ENCODE measurements around the gene PALD1. TPM values are rescaled to one million over a fixed set of nuclear protein-coding genes. Genes with fewer than 3 reads are reported as not detected.

Gene PALD1
- total RNA-seq, 1 experiment from 2014 or later = 33.1 TPM

DNA sequence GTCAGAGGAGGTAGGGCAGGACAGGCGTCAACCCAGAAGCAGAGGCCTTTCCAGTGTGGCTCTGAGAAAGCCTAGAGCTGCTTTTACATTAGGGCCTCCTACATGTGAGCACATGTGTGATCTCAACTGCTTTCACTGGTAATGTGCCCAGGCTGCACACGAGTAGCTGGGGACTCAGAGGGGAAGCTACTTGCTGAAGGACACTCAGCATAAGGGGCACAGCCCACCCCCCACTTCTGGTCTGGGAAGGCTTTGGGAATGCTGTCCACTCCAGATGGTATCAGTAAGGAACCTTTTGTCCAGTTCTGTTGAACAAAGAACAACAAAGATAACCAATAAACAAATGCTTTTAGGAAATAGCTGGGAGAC lies 105.1 kb downstream of the PALD1 start:
- Histone ChIP-seq H3K27me3 (ENCODE audit: insufficient read depth, low read length) (no peaks in the 10 kb centered on the region), H4K20me1 (ENCODE audit: insufficient read depth) (no peaks in the 10 kb centered on the region), H2AFZ (ENCODE audit: low read depth, low read length, poor library complexity, severe bottlenecking) (no peak overlapping the region), H3K4me3 (replicated peaks in 1 of 2; ENCODE audit: low read depth in 1 of 2, low read length in 2 of 2) (no peak overlapping the region), H3K36me3 (ENCODE audit: control insufficient read depth in 1 of 2, insufficient read depth in 2 of 2, low read length in 2 of 2) (no peaks in the 10 kb centered on the region), H3K9me3 (ENCODE audit: control insufficient read depth in 1 of 2, insufficient read depth in 1 of 2, low read depth in 1 of 2, low read length in 2 of 2) (no peaks in the 10 kb centered on the region), H3K9ac (ENCODE audit: low read length) (peak overlapping the region; percentile 10; the same call in 1 of the 2 replicates), H3K27ac (ENCODE audit: low read depth, low read length) (peak overlapping the region; percentile 5; the same call in 1 of the 2 replicates), H3K79me2 (ENCODE audit: insufficient read depth, low read length) (no peaks in the 10 kb centered on the region), H3K9me2 (ENCODE audit: insufficient read depth) (no peaks in the 10 kb centered on the region), H3K4me2 (ENCODE audit: low read length) (no peak overlapping the region), H3K4me1 (ENCODE audit: control insufficient read depth in 1 of 2, insufficient read depth in 2 of 2, low read length in 2 of 2) (peaks cover 61 to 96% of the 10 kb centered on the region in 2 experiments)
- ChIA-PET RAD21 (ENCODE audit: low non-redundant PET in 1 of 2, low total read pairs in 2 of 2, uncharacterized antibody in 2 of 2, unreplicated experiment in 2 of 2) (no interaction called here), CTCF (interaction anchor here (2.7 kb wide), 1 partner anchor 25 kb away, joined by 6 read pairs; no protein-coding TSS in a partner anchor), POLR2A (interaction anchor here (2.1 kb wide), 1 partner anchor 12 kb away, joined by 5 read pairs; no protein-coding TSS in a partner anchor)
- ATAC-seq = no peak
- TF ChIP-seq ZFX (IDR thresholded peaks at IDR 0.05) (no peak), CEBPB (IDR thresholded peaks at IDR 0.05; ENCODE audit: low read depth) (no peak), FOSL1 (IDR thresholded peaks at IDR 0.05; ENCODE audit: low read depth) (no peak), ELF1 (IDR thresholded peaks at IDR 0.05; ENCODE audit: borderline replicate concordance, low read depth) (no peak), POLR2AphosphoS5 (IDR thresholded peaks at IDR 0.05; ENCODE audit: low read depth, low read length) (no peak), YY1 (IDR thresholded peaks at IDR 0.05; ENCODE audit: extremely low read depth, insufficient replicate concordance, low read depth, low read length) (no peak), RAD21 (IDR thresholded peaks at IDR 0.05; ENCODE audit: low read depth) (no peak), EGR1 (IDR thresholded peaks at IDR 0.05; ENCODE audit: low read depth) (no peak), EZH2 (IDR thresholded peaks at IDR 0.05) (no peak), SIN3A (IDR thresholded peaks at IDR 0.05; ENCODE audit: low read depth) (no peak), POLR2A (IDR thresholded peaks at IDR 0.05; ENCODE audit: borderline replicate concordance, extremely low read depth, insufficient read depth, insufficient read length) (no peak), JUND (IDR thresholded peaks at IDR 0.05) (no peak), TCF7L2 (IDR thresholded peaks at IDR 0.05; ENCODE audit: borderline replicate concordance, extremely low read depth, insufficient read depth, insufficient read length) (no peak)
- TF ChIP-seq, protein P1, sequence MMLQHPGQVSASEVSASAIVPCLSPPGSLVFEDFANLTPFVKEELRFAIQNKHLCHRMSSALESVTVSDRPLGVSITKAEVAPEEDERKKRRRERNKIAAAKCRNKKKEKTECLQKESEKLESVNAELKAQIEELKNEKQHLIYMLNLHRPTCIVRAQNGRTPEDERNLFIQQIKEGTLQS (IDR thresholded peaks at IDR 0.05) = no peak
- TF ChIP-seq, protein P2, sequence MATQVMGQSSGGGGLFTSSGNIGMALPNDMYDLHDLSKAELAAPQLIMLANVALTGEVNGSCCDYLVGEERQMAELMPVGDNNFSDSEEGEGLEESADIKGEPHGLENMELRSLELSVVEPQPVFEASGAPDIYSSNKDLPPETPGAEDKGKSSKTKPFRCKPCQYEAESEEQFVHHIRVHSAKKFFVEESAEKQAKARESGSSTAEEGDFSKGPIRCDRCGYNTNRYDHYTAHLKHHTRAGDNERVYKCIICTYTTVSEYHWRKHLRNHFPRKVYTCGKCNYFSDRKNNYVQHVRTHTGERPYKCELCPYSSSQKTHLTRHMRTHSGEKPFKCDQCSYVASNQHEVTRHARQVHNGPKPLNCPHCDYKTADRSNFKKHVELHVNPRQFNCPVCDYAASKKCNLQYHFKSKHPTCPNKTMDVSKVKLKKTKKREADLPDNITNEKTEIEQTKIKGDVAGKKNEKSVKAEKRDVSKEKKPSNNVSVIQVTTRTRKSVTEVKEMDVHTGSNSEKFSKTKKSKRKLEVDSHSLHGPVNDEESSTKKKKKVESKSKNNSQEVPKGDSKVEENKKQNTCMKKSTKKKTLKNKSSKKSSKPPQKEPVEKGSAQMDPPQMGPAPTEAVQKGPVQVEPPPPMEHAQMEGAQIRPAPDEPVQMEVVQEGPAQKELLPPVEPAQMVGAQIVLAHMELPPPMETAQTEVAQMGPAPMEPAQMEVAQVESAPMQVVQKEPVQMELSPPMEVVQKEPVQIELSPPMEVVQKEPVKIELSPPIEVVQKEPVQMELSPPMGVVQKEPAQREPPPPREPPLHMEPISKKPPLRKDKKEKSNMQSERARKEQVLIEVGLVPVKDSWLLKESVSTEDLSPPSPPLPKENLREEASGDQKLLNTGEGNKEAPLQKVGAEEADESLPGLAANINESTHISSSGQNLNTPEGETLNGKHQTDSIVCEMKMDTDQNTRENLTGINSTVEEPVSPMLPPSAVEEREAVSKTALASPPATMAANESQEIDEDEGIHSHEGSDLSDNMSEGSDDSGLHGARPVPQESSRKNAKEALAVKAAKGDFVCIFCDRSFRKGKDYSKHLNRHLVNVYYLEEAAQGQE (IDR thresholded peaks at IDR 0.05; ENCODE audit: low read depth) = no peak
- TF ChIP-seq, protein P3, sequence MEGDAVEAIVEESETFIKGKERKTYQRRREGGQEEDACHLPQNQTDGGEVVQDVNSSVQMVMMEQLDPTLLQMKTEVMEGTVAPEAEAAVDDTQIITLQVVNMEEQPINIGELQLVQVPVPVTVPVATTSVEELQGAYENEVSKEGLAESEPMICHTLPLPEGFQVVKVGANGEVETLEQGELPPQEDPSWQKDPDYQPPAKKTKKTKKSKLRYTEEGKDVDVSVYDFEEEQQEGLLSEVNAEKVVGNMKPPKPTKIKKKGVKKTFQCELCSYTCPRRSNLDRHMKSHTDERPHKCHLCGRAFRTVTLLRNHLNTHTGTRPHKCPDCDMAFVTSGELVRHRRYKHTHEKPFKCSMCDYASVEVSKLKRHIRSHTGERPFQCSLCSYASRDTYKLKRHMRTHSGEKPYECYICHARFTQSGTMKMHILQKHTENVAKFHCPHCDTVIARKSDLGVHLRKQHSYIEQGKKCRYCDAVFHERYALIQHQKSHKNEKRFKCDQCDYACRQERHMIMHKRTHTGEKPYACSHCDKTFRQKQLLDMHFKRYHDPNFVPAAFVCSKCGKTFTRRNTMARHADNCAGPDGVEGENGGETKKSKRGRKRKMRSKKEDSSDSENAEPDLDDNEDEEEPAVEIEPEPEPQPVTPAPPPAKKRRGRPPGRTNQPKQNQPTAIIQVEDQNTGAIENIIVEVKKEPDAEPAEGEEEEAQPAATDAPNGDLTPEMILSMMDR (IDR thresholded peaks at IDR 0.05 in 2 of 3, conservative IDR thresholded peaks at IDR 0.05 in 1 of 3; ENCODE audit: borderline replicate concordance in 1 of 3, insufficient read depth in 1 of 3, low read depth in 2 of 3, low read length in 2 of 3) = no peak
- TF ChIP-seq, protein P4, sequence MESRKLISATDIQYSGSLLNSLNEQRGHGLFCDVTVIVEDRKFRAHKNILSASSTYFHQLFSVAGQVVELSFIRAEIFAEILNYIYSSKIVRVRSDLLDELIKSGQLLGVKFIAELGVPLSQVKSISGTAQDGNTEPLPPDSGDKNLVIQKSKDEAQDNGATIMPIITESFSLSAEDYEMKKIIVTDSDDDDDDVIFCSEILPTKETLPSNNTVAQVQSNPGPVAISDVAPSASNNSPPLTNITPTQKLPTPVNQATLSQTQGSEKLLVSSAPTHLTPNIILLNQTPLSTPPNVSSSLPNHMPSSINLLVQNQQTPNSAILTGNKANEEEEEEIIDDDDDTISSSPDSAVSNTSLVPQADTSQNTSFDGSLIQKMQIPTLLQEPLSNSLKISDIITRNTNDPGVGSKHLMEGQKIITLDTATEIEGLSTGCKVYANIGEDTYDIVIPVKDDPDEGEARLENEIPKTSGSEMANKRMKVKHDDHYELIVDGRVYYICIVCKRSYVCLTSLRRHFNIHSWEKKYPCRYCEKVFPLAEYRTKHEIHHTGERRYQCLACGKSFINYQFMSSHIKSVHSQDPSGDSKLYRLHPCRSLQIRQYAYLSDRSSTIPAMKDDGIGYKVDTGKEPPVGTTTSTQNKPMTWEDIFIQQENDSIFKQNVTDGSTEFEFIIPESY (IDR thresholded peaks at IDR 0.05; ENCODE audit: extremely low read depth, insufficient replicate concordance, low read length) = no peak
- intact Hi-C loops (cut with micrococcal nuclease) = no loop called here
- BruUV-seq (replicated peaks) = no TSS peak
- DNase-seq (ENCODE audit: low read depth, low spot score) = no peak

All from HCT116 (cell line).